ENCODE data around the gene TRAF3IP1. TPM values are rescaled to one million over a fixed set of nuclear protein-coding genes. Genes with fewer than 3 reads are reported as not detected.

Gene TRAF3IP1
- total RNA-seq, 2 donors from 2014 or later, result 16.2 to 18.5 TPM

DNA sequence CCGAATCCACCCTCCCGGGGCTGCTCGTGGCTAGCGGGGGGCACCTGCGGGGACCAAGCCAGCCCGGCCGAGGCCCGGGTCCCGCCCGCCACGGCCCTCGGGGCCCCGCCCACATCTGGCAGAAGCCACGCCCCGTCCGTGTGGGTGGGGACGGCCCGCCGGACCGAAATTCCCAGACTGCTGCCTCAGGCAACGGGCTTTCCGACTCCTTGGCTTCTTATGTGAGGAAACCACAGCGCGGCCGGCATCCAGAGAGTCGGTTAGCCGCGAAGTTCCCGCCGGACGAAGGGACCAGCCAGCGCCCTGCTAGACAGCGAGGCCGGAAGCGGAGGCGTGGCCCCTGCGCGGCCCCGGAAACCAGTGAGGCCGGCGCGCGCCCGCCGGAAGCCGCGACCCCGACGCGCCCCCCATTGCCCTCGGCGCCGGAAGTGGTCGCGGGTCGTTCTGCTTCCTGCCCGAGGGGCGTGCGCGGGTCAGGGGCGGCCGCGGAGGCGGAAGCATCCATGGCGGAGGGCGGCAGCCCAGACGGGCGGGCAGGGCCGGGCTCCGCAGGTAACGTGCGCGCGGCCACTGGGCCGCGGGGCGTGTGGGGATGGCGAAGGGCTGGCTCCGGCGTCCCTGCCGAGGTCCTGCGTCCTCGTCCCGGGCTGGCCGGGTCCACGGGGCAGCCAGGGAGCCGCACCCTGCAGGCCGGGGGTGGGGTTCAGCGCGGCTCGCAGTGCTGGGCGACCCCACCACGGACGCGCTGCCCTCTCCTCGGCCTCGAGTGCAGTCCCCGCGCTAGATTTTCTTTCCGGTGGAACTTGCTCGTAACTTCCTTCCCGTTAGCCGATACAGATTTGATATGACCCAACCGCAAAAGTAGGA is 106.5 kb downstream of the TRAF3IP1 start, which contains the start of gene ASB1:
Gene ASB1 (plus strand): TSS at position 360 of the 867 bp plus-strand sequence. CDS start 144 bp downstream, at position 504.
- no peaks in the 10 kb centered on the region for H3K36me3 ChIP-seq
- TF ChIP-seq, protein P1, sequence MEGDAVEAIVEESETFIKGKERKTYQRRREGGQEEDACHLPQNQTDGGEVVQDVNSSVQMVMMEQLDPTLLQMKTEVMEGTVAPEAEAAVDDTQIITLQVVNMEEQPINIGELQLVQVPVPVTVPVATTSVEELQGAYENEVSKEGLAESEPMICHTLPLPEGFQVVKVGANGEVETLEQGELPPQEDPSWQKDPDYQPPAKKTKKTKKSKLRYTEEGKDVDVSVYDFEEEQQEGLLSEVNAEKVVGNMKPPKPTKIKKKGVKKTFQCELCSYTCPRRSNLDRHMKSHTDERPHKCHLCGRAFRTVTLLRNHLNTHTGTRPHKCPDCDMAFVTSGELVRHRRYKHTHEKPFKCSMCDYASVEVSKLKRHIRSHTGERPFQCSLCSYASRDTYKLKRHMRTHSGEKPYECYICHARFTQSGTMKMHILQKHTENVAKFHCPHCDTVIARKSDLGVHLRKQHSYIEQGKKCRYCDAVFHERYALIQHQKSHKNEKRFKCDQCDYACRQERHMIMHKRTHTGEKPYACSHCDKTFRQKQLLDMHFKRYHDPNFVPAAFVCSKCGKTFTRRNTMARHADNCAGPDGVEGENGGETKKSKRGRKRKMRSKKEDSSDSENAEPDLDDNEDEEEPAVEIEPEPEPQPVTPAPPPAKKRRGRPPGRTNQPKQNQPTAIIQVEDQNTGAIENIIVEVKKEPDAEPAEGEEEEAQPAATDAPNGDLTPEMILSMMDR (IDR thresholded peaks at IDR 0.05), result no peak
- no peaks in the 10 kb centered on the region for H3K27me3 ChIP-seq
- no peaks in the 10 kb centered on the region for H3K9me3 ChIP-seq
- peak; percentile 80 for DNase-seq
- H3K4me3 ChIP-seq, result peak within 1 kb of the TSS; percentile 96
- peak within 1 kb of the TSS; percentile 89 to 92 for H3K9ac ChIP-seq (ENCODE audit: low read depth in 2 of 2, low read length in 2 of 2)
- intact Hi-C loops (cut with DNase I), result no loop called here
- no peaks in the 10 kb centered on the region for H3K4me1 ChIP-seq
- peak within 1 kb of the TSS; percentile 95 for H3K27ac ChIP-seq

DNA sequence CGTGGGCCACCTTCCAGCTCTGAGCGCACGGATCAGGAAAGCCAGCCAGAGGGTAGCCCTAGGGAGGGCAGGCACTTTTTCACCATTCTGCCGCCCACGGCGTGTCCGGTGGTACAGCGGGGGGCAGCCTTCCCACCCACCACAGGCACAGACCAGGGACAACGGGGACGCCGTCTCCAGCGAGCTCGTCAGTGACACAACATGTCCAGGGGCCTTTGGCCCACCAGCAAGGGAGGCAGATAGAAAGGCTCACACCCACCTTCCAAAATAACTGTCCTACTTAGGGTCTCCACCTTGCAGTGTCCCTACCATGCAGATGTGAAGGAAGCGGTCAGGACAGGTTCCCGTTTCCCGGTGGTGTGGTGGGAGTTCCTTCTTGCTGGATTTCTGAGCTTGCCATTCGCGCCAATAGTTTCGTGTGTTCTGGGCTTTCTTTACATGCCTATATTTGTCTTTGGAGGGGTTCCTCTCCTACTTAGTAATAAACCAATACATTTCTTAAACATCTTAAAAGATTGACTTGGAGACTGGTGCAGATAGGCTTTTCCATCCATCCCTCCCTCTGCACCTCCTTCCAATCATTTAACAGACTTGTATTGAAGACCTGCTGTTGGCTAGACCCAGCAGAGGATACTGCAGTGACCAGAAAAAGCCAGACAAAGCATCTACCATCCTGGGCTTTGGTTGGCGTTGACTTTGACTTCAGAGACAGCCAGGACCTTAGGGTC is 107.3 kb downstream of the TRAF3IP1 start:
- Histone ChIP-seq H3K36me3 (no peaks in the 10 kb centered on the region), H3K27me3 (no peaks in the 10 kb centered on the region), H3K27ac (peak overlapping the region; percentile 95), H3K4me1 (no peaks in the 10 kb centered on the region), H3K4me3 (peak overlapping the region; percentile 96), H3K9me3 (no peaks in the 10 kb centered on the region), H3K9ac (ENCODE audit: low read depth in 2 of 2, low read length in 2 of 2) (peak overlapping the region; percentile 89 to 92)
- DNase-seq, result no peak
- intact Hi-C loops (cut with DNase I), result no loop called here
- TF ChIP-seq, protein P1 (IDR thresholded peaks at IDR 0.05), result no peak

DNA sequence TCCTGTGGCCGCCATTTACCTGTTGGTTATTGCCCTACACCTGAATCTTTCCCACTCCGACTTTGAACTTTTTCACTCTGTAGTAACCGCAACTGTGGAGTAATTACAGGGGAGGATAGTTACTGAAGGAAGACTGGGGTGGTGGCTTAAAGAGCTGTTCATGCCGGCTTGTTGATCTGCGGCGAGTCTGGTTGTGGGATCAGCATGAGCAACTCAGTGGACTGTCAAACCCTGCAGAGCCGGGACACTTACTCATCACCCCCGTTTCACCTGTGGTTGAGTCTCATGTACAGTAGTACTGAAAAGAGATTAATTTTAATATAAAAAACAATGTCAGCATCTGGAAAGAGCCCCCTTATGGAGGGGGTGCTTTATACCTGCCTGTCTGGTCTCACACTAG is 108.5 kb downstream of the TRAF3IP1 start:
- Histone ChIP-seq H3K27ac (no peak overlapping the region), H3K36me3 (no peaks in the 10 kb centered on the region), H3K4me3 (no peak overlapping the region), H3K4me1 (no peaks in the 10 kb centered on the region), H3K9ac (ENCODE audit: low read depth in 2 of 2, low read length in 2 of 2) (no peak overlapping the region), H3K27me3 (no peaks in the 10 kb centered on the region), H3K9me3 (no peaks in the 10 kb centered on the region)
- no peak for DNase-seq
- intact Hi-C loops (cut with DNase I), result no loop called here
- TF ChIP-seq, protein P1 (IDR thresholded peaks at IDR 0.05), result no peak

DNA sequence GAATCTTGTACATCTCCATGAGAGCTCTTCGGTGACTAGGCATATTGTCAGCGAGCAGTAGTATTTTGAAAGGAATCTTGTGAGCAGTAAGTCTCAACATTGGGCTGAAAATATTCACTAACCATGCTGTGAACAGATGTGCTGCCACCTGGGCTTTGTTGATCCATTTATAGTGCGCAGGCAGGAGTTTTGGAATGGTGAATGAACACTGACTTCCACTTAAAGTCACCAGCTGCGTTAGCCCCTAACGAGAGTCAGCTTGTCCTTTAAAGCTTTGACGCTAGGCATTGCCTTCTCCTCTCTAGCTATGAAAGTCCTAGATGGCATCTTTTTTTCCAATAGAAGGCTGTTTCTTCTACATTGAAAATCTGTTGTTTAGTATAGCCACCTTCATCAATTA is 110.5 kb downstream of the TRAF3IP1 start:
- no peak overlapping the region for H3K4me3 ChIP-seq
- no peak overlapping the region for H3K9ac ChIP-seq (ENCODE audit: low read depth in 2 of 2, low read length in 2 of 2)
- H3K9me3 ChIP-seq, result no peaks in the 10 kb centered on the region
- peaks cover 3% of the 10 kb centered on the region for H3K36me3 ChIP-seq
- DNase-seq, result no peak
- H3K27me3 ChIP-seq, result no peaks in the 10 kb centered on the region
- TF ChIP-seq, protein P1 (IDR thresholded peaks at IDR 0.05), result no peak
- intact Hi-C loops (cut with DNase I), result no loop called here
- no peaks in the 10 kb centered on the region for H3K4me1 ChIP-seq
- H3K27ac ChIP-seq, result no peak overlapping the region

DNA sequence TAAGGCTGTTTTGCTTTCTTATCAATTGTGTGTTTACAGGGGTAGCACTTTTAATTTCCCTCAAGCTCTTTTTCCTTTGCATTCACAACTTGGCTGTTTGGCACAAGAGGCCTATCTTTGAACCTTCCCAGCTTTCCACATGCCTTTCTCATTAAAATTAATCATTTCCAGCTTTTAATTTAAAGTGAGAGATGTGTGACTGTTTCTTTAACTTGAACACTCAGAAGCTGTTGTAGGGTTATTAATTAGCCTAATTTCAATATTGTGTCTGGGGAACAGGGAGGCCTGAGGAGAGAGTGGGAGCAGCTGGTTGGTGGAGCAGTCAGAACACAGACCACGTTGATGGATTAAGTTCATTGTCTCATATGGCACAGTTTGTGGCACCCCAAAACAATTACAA is 111.1 kb downstream of the TRAF3IP1 start:
- no peaks in the 10 kb centered on the region for H3K4me1 ChIP-seq
- peaks cover 4% of the 10 kb centered on the region for H3K36me3 ChIP-seq
- TF ChIP-seq, protein P1 (IDR thresholded peaks at IDR 0.05), result no peak
- H3K9ac ChIP-seq (ENCODE audit: low read depth in 2 of 2, low read length in 2 of 2), result no peak overlapping the region
- no peak overlapping the region for H3K4me3 ChIP-seq
- H3K9me3 ChIP-seq, result no peaks in the 10 kb centered on the region
- DNase-seq, result no peak
- no peaks in the 10 kb centered on the region for H3K27me3 ChIP-seq
- no peak overlapping the region for H3K27ac ChIP-seq
- intact Hi-C loops (cut with DNase I), result no loop called here

Data from colonic mucosa (tissue), 4 donors.